Memory B cell (primary cell): ENCODE measurements around the gene CLECL1.
A peak's percentile ranks its signal among the peaks of the same experiment; 100 is the strongest.
"Not testable (repeated sequence)": the region's sequence is repeated elsewhere in the genome, so short reads cannot be mapped to it uniquely, and the experiment has no call there.

Experiments used
- ATAC-seq: fragments of 150-1000 bp; cut with Tn5 transposase; 2 replicates; pipeline ENCODE4 v1.10.0; 2021; ENCODE audit warnings: low read depth, mild to moderate bottlenecking, moderate library complexity
- DNase-seq, 2 donors: peaks; one replicate each; pipeline ENCODE4 v3.0.0; 2022; ENCODE audit warnings: low spot score in 2 of 2
- H3K27ac Mint-ChIP-seq: one replicate; pipeline ENCODE4 v1.8.0; 2022; ENCODE audit warnings: mild to moderate bottlenecking, moderate library complexity, mixed read lengths
- H3K27me3 Mint-ChIP-seq: one replicate; pipeline ENCODE4 v1.8.0; 2022; ENCODE audit warnings: mixed read lengths
- H3K36me3 Mint-ChIP-seq: one replicate; pipeline ENCODE4 v1.8.0; 2022; ENCODE audit warnings: mild to moderate bottlenecking, mixed read lengths
- H3K4me1 Mint-ChIP-seq: one replicate; pipeline ENCODE4 v1.8.0; 2022; ENCODE audit warnings: mixed read lengths
- H3K4me3 Mint-ChIP-seq: one replicate; pipeline ENCODE4 v1.8.0; 2022; ENCODE audit warnings: mild to moderate bottlenecking, moderate library complexity, mixed read lengths
- H3K9me3 Mint-ChIP-seq: one replicate; pipeline ENCODE4 v1.8.0; 2022; ENCODE audit warnings: mixed read lengths

CLECL1 gene

GRCh38 chr12:9702255-9702654 is 30.6 kb downstream of the CLECL1 start:
- Mint-ChIP-seq H3K9me3 (peaks cover 4% of the 10 kb centered on the region), H3K36me3 (peaks cover 2% of the 10 kb centered on the region), H3K27ac (peak overlapping the region; percentile 97), H3K4me1 (peaks cover 51% of the 10 kb centered on the region), H3K27me3 (no peaks in the 10 kb centered on the region), H3K4me3 (peak overlapping the region; percentile 39)
- peak; percentile 65 for ATAC-seq
- DNase-seq: no peak

GRCh38 chr12:9701380-9702154 is 31.3 kb downstream of the CLECL1 start:
- Mint-ChIP-seq H3K27me3 (no peaks in the 10 kb centered on the region), H3K9me3 (peaks cover 4% of the 10 kb centered on the region), H3K4me1 (peaks cover 49% of the 10 kb centered on the region), H3K4me3 (peak overlapping the region; percentile 39), H3K36me3 (peaks cover 7% of the 10 kb centered on the region), H3K27ac (peak overlapping the region; percentile 97)
- DNase-seq (no peak), ATAC-seq (peak; percentile 60)

- Mint-ChIP-seq H3K27ac (peak overlapping the region; percentile 97), H3K4me1 (peaks cover 44% of the 10 kb centered on the region), H3K4me3 (no peak overlapping the region), H3K27me3 (no peaks in the 10 kb centered on the region), H3K9me3 (peaks cover 8% of the 10 kb centered on the region), H3K36me3 (peaks cover 10% of the 10 kb centered on the region)
- DNase-seq: no peak
- no peak for ATAC-seq
Observed at GRCh38 chr12:9700606-9700956, 32.3 kb downstream of the CLECL1 start.

- Mint-ChIP-seq H3K36me3 (peaks cover 15% of the 10 kb centered on the region), H3K4me1 (peaks cover 44% of the 10 kb centered on the region)
- DNase-seq: no peak
Observed at GRCh38 chr12:9699898-9700605, 32.8 kb downstream of the CLECL1 start.

GRCh38 chr12:9699269-9699897 is 33.5 kb downstream of the CLECL1 start:
- no peak for DNase-seq

More at GRCh38 chr12:9699898-9700605, 32.8 kb downstream of the CLECL1 start:
- H3K27me3 Mint-ChIP-seq: no peaks in the 10 kb centered on the region
- H3K9me3 Mint-ChIP-seq: peaks cover 10% of the 10 kb centered on the region
- ATAC-seq: no peak
- no peak overlapping the region for H3K4me3 Mint-ChIP-seq
- peak overlapping the region; percentile 97 for H3K27ac Mint-ChIP-seq

GRCh38 chr12:9698681-9699080 is 34.2 kb downstream of the CLECL1 start:
- no peak for DNase-seq
- Mint-ChIP-seq H3K36me3 (peaks cover 25% of the 10 kb centered on the region), H3K27me3 (no peaks in the 10 kb centered on the region), H3K27ac (peak overlapping the region; percentile 77), H3K4me3 (no peak overlapping the region), H3K9me3 (peaks cover 8% of the 10 kb centered on the region), H3K4me1 (peaks cover 45% of the 10 kb centered on the region)
- ATAC-seq: no peak

More at GRCh38 chr12:9699269-9699897, 33.5 kb downstream of the CLECL1 start:
- Mint-ChIP-seq H3K9me3 (peaks cover 8% of the 10 kb centered on the region), H3K27ac (peak overlapping the region; percentile 78), H3K4me1 (peaks cover 43% of the 10 kb centered on the region), H3K4me3 (no peak overlapping the region), H3K36me3 (peaks cover 21% of the 10 kb centered on the region), H3K27me3 (no peaks in the 10 kb centered on the region)
- ATAC-seq: no peak

GRCh38 chr12:9697619-9698018 is 35.3 kb downstream of the CLECL1 start:
- Mint-ChIP-seq H3K4me3 (no peak overlapping the region), H3K9me3 (peaks cover 8% of the 10 kb centered on the region), H3K4me1 (peaks cover 42% of the 10 kb centered on the region), H3K36me3 (peaks cover 29% of the 10 kb centered on the region), H3K27me3 (no peaks in the 10 kb centered on the region), H3K27ac (no peak overlapping the region)
- no peak for ATAC-seq
- no peak for DNase-seq

- ATAC-seq, H3K9me3 Mint-ChIP-seq, H3K27me3 Mint-ChIP-seq, H3K4me3 Mint-ChIP-seq, DNase-seq: not testable (repeated sequence)
- peak overlapping the region; percentile 12 for H3K27ac Mint-ChIP-seq
- H3K36me3 Mint-ChIP-seq: peaks cover 45% of the 10 kb centered on the region
- H3K4me1 Mint-ChIP-seq: peaks cover 24% of the 10 kb centered on the region
Observed at GRCh38 chr12:9695661-9696060, 37.2 kb downstream of the CLECL1 start.

- not testable (repeated sequence) for H3K27me3 Mint-ChIP-seq, H3K4me3 Mint-ChIP-seq, ATAC-seq, H3K9me3 Mint-ChIP-seq, DNase-seq
- Mint-ChIP-seq H3K36me3 (peaks cover 47% of the 10 kb centered on the region), H3K27ac (peak overlapping the region; percentile 12), H3K4me1 (peaks cover 22% of the 10 kb centered on the region)
Observed at GRCh38 chr12:9695150-9695549, 37.7 kb downstream of the CLECL1 start.

- Mint-ChIP-seq H3K9me3 (peaks cover 10% of the 10 kb centered on the region), H3K4me3 (no peak overlapping the region), H3K27me3 (no peaks in the 10 kb centered on the region), H3K27ac (no peak overlapping the region), H3K36me3 (peaks cover 54% of the 10 kb centered on the region), H3K4me1 (peaks cover 15% of the 10 kb centered on the region)
- no peak for ATAC-seq
- no peak for DNase-seq
Observed at GRCh38 chr12:9694241-9694640, 38.7 kb downstream of the CLECL1 start.

GRCh38 chr12:9692909-9693308 is 40.0 kb downstream of the CLECL1 start:
- peaks cover 10% of the 10 kb centered on the region for H3K4me1 Mint-ChIP-seq
- peaks cover 10% of the 10 kb centered on the region for H3K9me3 Mint-ChIP-seq
- no peak overlapping the region for H3K4me3 Mint-ChIP-seq
- H3K27me3 Mint-ChIP-seq: no peaks in the 10 kb centered on the region
- H3K27ac Mint-ChIP-seq: peak overlapping the region; percentile 69
- peaks cover 62% of the 10 kb centered on the region for H3K36me3 Mint-ChIP-seq
- no peak for DNase-seq
- no peak for ATAC-seq

- peaks cover 8% of the 10 kb centered on the region for H3K9me3 Mint-ChIP-seq
- no peaks in the 10 kb centered on the region for H3K27me3 Mint-ChIP-seq
- ATAC-seq (no peak), DNase-seq (no peak)
- peaks cover 59% of the 10 kb centered on the region for H3K36me3 Mint-ChIP-seq
- peak overlapping the region; percentile 46 for H3K27ac Mint-ChIP-seq
- peaks cover 21% of the 10 kb centered on the region for H3K4me1 Mint-ChIP-seq
- H3K4me3 Mint-ChIP-seq: no peak overlapping the region
Observed at GRCh38 chr12:9687228-9687627, 45.7 kb downstream of the CLECL1 start.

- Mint-ChIP-seq H3K4me3 (no peak overlapping the region), H3K27me3 (no peaks in the 10 kb centered on the region), H3K4me1 (peaks cover 23% of the 10 kb centered on the region), H3K36me3 (peaks cover 56% of the 10 kb centered on the region), H3K9me3 (peaks cover 10% of the 10 kb centered on the region), H3K27ac (peak overlapping the region; percentile 46)
- DNase-seq (no peak), ATAC-seq (no peak)
Observed at GRCh38 chr12:9685915-9686314, 47.0 kb downstream of the CLECL1 start.

- DNase-seq: not testable (repeated sequence)
- H3K4me1 Mint-ChIP-seq: peaks cover 23% of the 10 kb centered on the region
Observed at GRCh38 chr12:9685366-9685765, 47.5 kb downstream of the CLECL1 start.

More at GRCh38 chr12:9685366-9685765, 47.5 kb downstream of the CLECL1 start:
- H3K4me3 Mint-ChIP-seq, H3K27me3 Mint-ChIP-seq, H3K9me3 Mint-ChIP-seq: not testable (repeated sequence)
- Mint-ChIP-seq H3K27ac (peak overlapping the region; percentile 46), H3K36me3 (peaks cover 56% of the 10 kb centered on the region)
- ATAC-seq: peak; percentile 73
